Sigmoid colon (tissue), 4 donors: ENCODE data around the gene ENO2.

Source experiments
- EP300 ChIP-seq, 4 donors: sonication (generic); formaldehyde crosslinking; IDR thresholded peaks; one replicate each; pipeline ENCODE4 v1.6.1; 2017; ENCODE audit warnings: antibody characterized with exemption in 4 of 4
- POLR2A ChIP-seq, 2 donors: fragments of 450-650 bp; IDR thresholded peaks; one replicate each; pipeline ENCODE4 v1.6.1; 2016; ENCODE audit warnings: antibody characterized with exemption in 2 of 2, mild to moderate bottlenecking in 2 of 2, moderate library complexity in 2 of 2
- POLR2AphosphoS5 ChIP-seq, 4 donors: sonication (generic); formaldehyde crosslinking; IDR thresholded peaks; one replicate each; pipeline ENCODE4 v1.6.1; 2017; ENCODE audit warnings: antibody characterized with exemption in 4 of 4
- TF ChIP-seq, protein P1 (sequence below), 4 experiments: fragments of 450-650 bp in 3 of 4; fragments of 200-600 bp in 1 of 4; IDR thresholded peaks; one replicate each; pipeline ENCODE4 v1.5.1; 2016 to 2019; ENCODE audit warnings: antibody characterized with exemption in 4 of 4, mild to moderate bottlenecking in 3 of 4, moderate library complexity in 2 of 4

DNA sequence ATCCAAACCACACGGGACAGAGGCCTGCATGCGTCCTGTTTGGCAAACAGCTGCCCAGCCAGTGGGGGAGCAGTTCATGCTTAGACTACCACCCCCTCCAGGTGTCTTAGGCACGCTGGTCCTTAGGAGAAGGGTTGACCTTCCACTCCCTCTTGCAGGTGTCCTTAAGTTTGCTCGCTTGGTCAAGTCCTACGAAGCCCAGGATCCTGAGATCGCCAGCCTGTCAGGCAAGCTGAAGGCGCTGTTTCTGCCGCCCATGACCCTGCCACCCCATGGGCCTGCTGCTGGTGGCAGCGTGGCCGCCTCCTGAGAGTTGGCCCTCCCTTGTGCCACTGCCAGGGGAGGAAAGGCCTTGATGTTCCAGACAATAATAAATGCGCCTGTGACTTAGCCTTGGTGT lies 31.2 kb downstream of the ENO2 start:
- TF ChIP-seq, protein P1, sequence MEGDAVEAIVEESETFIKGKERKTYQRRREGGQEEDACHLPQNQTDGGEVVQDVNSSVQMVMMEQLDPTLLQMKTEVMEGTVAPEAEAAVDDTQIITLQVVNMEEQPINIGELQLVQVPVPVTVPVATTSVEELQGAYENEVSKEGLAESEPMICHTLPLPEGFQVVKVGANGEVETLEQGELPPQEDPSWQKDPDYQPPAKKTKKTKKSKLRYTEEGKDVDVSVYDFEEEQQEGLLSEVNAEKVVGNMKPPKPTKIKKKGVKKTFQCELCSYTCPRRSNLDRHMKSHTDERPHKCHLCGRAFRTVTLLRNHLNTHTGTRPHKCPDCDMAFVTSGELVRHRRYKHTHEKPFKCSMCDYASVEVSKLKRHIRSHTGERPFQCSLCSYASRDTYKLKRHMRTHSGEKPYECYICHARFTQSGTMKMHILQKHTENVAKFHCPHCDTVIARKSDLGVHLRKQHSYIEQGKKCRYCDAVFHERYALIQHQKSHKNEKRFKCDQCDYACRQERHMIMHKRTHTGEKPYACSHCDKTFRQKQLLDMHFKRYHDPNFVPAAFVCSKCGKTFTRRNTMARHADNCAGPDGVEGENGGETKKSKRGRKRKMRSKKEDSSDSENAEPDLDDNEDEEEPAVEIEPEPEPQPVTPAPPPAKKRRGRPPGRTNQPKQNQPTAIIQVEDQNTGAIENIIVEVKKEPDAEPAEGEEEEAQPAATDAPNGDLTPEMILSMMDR (IDR thresholded peaks at IDR 0.05), result no peak
- no peak for TF ChIP-seq POLR2A (IDR thresholded peaks at IDR 0.05)
- TF ChIP-seq EP300 (IDR thresholded peaks at IDR 0.05), result no peak
- TF ChIP-seq POLR2AphosphoS5 (IDR thresholded peaks at IDR 0.05), result no peak
